GM21528 (cell line): ENCODE measurements around the gene HTR2A.
"Not testable (repeated sequence)": the region's sequence is repeated elsewhere in the genome, so short reads cannot be mapped to it uniquely, and the experiment has no call there.

Experiments
- ATAC-seq: cut with Tn5 transposase; IDR thresholded peaks from one replicate; pipeline ENCODE4 v1.9.1; 2021; ENCODE audit warnings: mild to moderate bottlenecking, moderate library complexity; ENCODE audit not compliant: unreplicated experiment, low FRiP score

HTR2A gene

DNA sequence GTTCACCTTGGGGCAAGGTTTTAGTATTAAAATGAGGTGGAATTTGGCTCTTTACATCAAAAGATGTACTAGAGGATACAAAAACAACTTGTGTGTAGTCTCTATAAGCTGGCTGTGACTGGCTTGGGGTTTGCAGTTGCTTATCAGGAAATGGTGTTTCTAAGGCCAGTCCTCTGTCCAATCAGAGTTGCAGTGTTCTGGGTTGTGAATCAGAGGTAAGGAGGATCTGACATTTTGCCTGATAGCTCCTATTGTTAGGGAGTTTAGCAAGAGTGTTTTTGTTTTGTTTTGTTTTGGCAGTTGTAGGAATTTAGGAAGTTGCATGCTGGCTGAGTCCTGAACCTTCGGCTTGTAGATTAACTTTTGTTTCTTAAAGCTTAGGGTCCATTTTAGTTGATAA is 79.8 kb downstream of the HTR2A start:
- no peak for ATAC-seq

- ATAC-seq: no peak
Measured at GRCh38 chr13:46816371-46816770, 80.5 kb downstream of the HTR2A start.

DNA sequence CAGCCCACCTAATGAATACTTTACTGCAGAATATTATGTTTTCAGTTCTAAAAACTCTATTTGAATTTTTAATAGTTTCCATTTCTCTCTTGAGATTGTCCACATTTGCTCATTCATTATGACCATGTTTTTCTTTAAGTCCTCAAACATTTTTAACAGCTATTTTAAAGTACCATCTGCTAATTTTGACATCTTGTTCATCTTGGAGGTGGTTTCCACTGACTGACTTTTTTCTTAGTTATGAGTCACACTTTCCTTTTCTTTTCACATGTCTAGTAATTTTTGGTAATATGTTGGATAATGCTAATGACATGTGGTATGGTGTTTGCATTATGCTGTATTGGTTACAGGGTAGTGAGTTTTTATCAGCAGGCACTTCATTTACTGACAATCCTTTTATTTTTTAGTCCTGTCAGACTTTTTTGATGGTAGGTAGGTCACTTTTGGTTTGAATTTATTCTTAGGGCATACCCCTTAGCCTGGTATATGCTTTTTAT is 84.5 kb downstream of the HTR2A start:
- ATAC-seq: no peak

DNA sequence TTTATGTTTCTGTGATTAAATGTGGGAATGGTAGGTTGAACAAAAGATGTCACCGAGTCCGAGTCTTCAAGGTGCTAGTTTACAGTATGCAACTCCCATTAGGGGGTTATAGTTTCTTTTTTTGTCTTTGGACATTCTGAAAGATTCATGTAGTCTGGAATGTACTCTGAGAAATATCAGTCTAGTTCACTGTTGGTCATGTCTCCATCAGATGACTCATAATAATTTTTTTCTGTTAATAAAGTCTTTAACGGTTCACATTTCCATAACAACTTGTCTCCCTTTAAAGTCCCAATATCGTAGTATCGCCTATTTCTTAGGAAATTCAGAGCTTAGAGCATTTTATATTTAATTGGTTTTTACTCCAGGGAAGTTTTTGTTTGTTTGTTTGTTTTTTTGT is 86.4 kb downstream of the HTR2A start:
- ATAC-seq: no peak

DNA sequence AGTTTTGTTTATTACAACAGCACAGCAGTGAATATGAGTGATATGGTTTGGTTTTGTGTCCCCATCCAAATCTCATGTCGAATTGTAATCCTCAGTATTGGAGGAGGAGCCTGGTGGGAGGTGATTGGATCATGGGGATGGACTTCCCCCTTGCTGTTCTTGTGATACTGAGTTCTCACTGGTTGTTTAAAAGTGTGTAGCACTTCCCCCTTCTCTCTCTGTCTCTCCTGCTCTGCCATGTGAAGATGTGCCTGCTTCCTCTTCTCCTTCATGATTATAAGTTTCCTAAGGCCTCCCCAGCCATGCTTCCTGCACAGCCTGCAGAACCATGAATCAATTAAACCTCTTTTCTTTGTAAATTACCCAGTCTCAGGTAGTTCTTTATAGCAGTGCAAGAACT is 91.9 kb downstream of the HTR2A start:
- not testable (repeated sequence) for ATAC-seq

- ATAC-seq: no peak
Measured at GRCh38 chr13:46804391-46804815, 92.5 kb downstream of the HTR2A start.

- no peak for ATAC-seq
Measured at GRCh38 chr13:46803586-46803985, 93.3 kb downstream of the HTR2A start.

- ATAC-seq: no peak
Measured at GRCh38 chr13:46801858-46802257, 95.0 kb downstream of the HTR2A start.

GRCh38 chr13:46799139-46799538 is 97.7 kb downstream of the HTR2A start:
- ATAC-seq: no peak

- no peak for ATAC-seq
Measured at GRCh38 chr13:46797501-46798237, 99.2 kb downstream of the HTR2A start.

- peak; percentile 91 for ATAC-seq
Measured at GRCh38 chr13:46796515-46797474, 100.1 kb downstream of the HTR2A start, which contains the start of gene ESD. ESD (minus strand) TSS chr13:46797161; CDS start chr13:46791413, 5,748 bp downstream.

- ATAC-seq: no peak
Measured at GRCh38 chr13:46796129-46796514, 100.7 kb downstream of the HTR2A start.

- no peak for ATAC-seq
Measured at GRCh38 chr13:46795321-46795720, 101.5 kb downstream of the HTR2A start.

DNA sequence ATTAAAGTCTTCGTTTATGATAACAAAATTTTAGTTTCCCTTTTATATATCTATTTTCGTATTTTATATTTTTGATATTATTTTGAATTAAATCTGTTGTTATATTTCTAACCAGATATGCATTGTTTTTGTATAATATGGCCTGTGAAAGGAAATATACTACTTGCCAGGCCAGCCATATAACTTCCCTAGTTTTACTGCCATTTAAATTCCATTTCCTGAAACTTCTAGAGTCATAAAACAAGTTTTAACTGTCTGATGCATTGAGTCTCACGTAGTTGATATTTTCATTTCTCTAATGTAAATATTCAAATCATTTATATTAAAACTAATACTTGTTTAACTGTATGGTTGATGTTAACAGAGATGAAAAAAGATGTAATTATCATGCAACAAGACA is 113.3 kb downstream of the HTR2A start:
- no peak for ATAC-seq

GRCh38 chr13:46782691-46783090 is 114.2 kb downstream of the HTR2A start:
- ATAC-seq: no peak

DNA sequence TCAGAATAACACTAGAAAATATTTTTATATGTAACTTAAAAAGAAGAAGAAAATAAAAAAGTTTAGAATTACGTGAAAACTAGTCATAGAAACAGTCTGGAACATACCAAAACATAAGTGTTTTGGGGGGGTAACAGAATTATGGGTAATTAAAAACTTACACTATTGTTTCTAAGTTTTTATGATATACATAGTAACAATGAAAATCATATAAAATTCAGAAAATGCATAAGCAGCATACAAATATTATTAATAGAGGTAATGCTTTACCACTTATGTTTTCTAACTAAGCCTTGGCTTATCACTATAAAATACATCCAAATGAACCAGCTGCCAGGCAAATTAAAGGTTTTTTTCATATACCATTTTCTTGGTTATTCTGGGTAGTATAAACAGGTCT is 114.8 kb downstream of the HTR2A start:
- ATAC-seq: no peak
